ENCODE results near the gene PREX1. TPM values are rescaled to one million over a fixed set of nuclear protein-coding genes. Genes with fewer than 3 reads are reported as not detected.

The PREX1 gene
- total RNA-seq, 1 experiment from 2014 or later: 20.0 TPM

DNA sequence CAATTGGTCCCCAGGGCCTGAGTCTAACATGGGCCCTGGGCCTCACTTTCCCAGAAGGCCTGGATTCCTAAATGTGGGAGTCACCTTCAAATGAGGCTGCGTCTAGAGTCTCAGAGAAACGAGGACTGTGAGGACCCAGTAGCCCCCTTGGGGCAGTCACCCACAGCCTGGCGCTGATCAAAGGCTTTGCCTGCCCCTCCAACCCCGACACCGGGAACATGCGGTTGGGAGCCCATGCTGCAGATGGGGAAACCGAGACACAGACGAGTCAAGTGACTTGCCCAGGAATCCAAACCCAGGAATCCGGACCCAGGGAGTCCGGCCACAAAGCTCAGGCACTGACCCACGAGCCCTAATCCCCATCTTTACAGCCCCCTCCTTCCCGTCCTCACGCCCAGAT lies 209.7 kb downstream of the PREX1 start:
- intact Hi-C loops (cut with micrococcal nuclease; ENCODE audit: unreplicated experiment) (loop anchor here (10.0 kb wide), 1 partner anchor 203 kb away; no protein-coding TSS in a partner anchor), in situ Hi-C loops (cut with HindIII; ENCODE audit: low pct_unique_long_range_greater_than_20kb, low sequenced_read_pairs) (no loop called here)
- H3K4me1 ChIP-seq (ENCODE audit: control insufficient read depth, insufficient read depth, low read length): peaks cover 10% of the 10 kb centered on the region; the same call in 1 of the 2 replicates
- no peaks in the 10 kb centered on the region for H3K36me3 ChIP-seq (ENCODE audit: control insufficient read depth, insufficient read depth, low read length)
- no peaks in the 10 kb centered on the region for H3K9me3 ChIP-seq (ENCODE audit: control insufficient read depth, insufficient read depth, low read depth, low read length)
- ChIA-PET CTCF (no interaction called here), POLR2A (no interaction called here)
- H3K27ac ChIP-seq (ENCODE audit: low read length): no peak overlapping the region
- ATAC-seq: no peak
- TF ChIP-seq POLR2AphosphoS5 (IDR thresholded peaks at IDR 0.05; ENCODE audit: low read depth, low read length) (no peak), SIN3A (IDR thresholded peaks at IDR 0.05; ENCODE audit: borderline replicate concordance, insufficient read depth, low read depth, low read length) (no peak), CTCF (IDR thresholded peaks at IDR 0.05) (no peak), TCF7L2 (IDR thresholded peaks at IDR 0.05; ENCODE audit: low read depth, low read length) (no peak)
- TF ChIP-seq, protein P1, sequence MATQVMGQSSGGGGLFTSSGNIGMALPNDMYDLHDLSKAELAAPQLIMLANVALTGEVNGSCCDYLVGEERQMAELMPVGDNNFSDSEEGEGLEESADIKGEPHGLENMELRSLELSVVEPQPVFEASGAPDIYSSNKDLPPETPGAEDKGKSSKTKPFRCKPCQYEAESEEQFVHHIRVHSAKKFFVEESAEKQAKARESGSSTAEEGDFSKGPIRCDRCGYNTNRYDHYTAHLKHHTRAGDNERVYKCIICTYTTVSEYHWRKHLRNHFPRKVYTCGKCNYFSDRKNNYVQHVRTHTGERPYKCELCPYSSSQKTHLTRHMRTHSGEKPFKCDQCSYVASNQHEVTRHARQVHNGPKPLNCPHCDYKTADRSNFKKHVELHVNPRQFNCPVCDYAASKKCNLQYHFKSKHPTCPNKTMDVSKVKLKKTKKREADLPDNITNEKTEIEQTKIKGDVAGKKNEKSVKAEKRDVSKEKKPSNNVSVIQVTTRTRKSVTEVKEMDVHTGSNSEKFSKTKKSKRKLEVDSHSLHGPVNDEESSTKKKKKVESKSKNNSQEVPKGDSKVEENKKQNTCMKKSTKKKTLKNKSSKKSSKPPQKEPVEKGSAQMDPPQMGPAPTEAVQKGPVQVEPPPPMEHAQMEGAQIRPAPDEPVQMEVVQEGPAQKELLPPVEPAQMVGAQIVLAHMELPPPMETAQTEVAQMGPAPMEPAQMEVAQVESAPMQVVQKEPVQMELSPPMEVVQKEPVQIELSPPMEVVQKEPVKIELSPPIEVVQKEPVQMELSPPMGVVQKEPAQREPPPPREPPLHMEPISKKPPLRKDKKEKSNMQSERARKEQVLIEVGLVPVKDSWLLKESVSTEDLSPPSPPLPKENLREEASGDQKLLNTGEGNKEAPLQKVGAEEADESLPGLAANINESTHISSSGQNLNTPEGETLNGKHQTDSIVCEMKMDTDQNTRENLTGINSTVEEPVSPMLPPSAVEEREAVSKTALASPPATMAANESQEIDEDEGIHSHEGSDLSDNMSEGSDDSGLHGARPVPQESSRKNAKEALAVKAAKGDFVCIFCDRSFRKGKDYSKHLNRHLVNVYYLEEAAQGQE (IDR thresholded peaks at IDR 0.05; ENCODE audit: insufficient read depth in 1 of 2, low read depth in 2 of 2, low read length in 1 of 2): no peak
- no peak overlapping the region for H3K4me3 ChIP-seq (ENCODE audit: low read depth in 2 of 2, low read length in 2 of 2)
- H3K27me3 ChIP-seq (ENCODE audit: control insufficient read depth, insufficient read depth, low read length): no peaks in the 10 kb centered on the region; the same call in 1 of the 2 replicates
- DNase-seq (ENCODE audit: low read depth, low spot score): no peak
- no TSS peak for BruUV-seq (replicated peaks)

DNA sequence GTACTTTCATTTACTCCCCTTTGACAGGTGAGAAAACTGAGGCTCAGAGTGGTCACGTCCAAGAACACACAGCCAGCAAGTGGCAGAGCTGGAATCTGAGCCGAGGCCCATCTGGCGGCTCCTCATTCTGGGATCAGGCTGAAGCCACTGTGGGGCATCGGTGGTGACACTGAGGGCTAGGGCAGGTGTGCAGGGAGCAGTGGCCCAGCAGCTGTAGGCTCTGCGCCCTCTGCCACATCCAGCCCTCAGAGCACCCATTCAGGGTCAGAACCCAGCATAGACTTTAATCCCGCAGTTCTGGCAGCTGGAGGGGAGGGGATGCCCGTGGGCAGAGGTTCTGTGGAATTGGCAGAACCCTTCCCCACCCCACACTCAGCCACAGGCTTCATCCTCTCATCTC lies 210.3 kb downstream of the PREX1 start:
- Histone ChIP-seq H3K36me3 (ENCODE audit: control insufficient read depth, insufficient read depth, low read length) (no peaks in the 10 kb centered on the region), H3K4me3 (ENCODE audit: low read depth in 2 of 2, low read length in 2 of 2) (no peak overlapping the region), H3K4me1 (ENCODE audit: control insufficient read depth, insufficient read depth, low read length) (peaks cover 10% of the 10 kb centered on the region; the same call in 1 of the 2 replicates), H3K27me3 (ENCODE audit: control insufficient read depth, insufficient read depth, low read length) (no peaks in the 10 kb centered on the region; the same call in 1 of the 2 replicates), H3K9me3 (ENCODE audit: control insufficient read depth, insufficient read depth, low read depth, low read length) (no peaks in the 10 kb centered on the region), H3K27ac (ENCODE audit: low read length) (no peak overlapping the region)
- POLR2A ChIA-PET: interaction anchor here (0.6 kb wide), 1 partner anchor 602 kb away, joined by 3 read pairs; no protein-coding TSS in a partner anchor
- CTCF ChIA-PET: no interaction called here
- BruUV-seq (replicated peaks): no TSS peak
- in situ Hi-C loops (cut with HindIII; ENCODE audit: low pct_unique_long_range_greater_than_20kb, low sequenced_read_pairs): no loop called here
- TF ChIP-seq CTCF (IDR thresholded peaks at IDR 0.05) (no peak), TCF7L2 (IDR thresholded peaks at IDR 0.05; ENCODE audit: low read depth, low read length) (no peak), SIN3A (IDR thresholded peaks at IDR 0.05; ENCODE audit: borderline replicate concordance, insufficient read depth, low read depth, low read length) (no peak), POLR2AphosphoS5 (IDR thresholded peaks at IDR 0.05; ENCODE audit: low read depth, low read length) (no peak)
- TF ChIP-seq, protein P1 (IDR thresholded peaks at IDR 0.05; ENCODE audit: insufficient read depth in 1 of 2, low read depth in 2 of 2, low read length in 1 of 2): no peak
- no peak for ATAC-seq
- intact Hi-C loops (cut with micrococcal nuclease; ENCODE audit: unreplicated experiment): loop anchor here (10.0 kb wide), 1 partner anchor 203 kb away; no protein-coding TSS in a partner anchor
- DNase-seq (ENCODE audit: low read depth, low spot score): no peak

All from Panc1 (cell line).